Transverse colon (tissue), 4 donors: ENCODE measurements around the gene CTAG1B. TPM values are rescaled to one million over a fixed set of nuclear protein-coding genes. Genes with fewer than 3 reads are reported as not detected.
"Not testable (repeated sequence)": the region's sequence is repeated elsewhere in the genome, so short reads cannot be mapped to it uniquely, and the experiment has no call there.

Experiments used
- DNase-seq: peaks from one replicate; pipeline ENCODE4 v3.0.0-alpha.2; 2019
- H3K27ac ChIP-seq, 4 donors: fragments of 200-600 bp; sonication (generic); 2 replicates each; pipeline ENCODE4 v1.5.1; 2016 to 2018; ENCODE audit warnings: inconsistent platforms in 4 of 4
- H3K27me3 ChIP-seq: fragments of 200-600 bp; sonication (generic); 2 replicates; pipeline ENCODE4 v1.5.1; 2017; ENCODE audit warnings: inconsistent platforms
- H3K36me3 ChIP-seq, 4 donors: fragments of 200-600 bp; sonication (generic); 2 replicates each; pipeline ENCODE4 v1.5.1; 2017 to 2019; ENCODE audit warnings: inconsistent platforms in 4 of 4
- H3K4me1 ChIP-seq, 4 donors: fragments of 200-600 bp; sonication (generic); 2 replicates each; pipeline ENCODE4 v1.5.1; 2017 to 2020; ENCODE audit warnings: inconsistent platforms in 4 of 4
- H3K4me3 ChIP-seq, 4 donors: fragments of 200-600 bp; sonication (generic); 1 replicate in 1 of 4; 2 replicates in 3 of 4; pipeline versions ENCODE4 v1.5.1 to v1.6.1; 2017 to 2019; ENCODE audit warnings: inconsistent platforms in 4 of 4
- H3K9me3 ChIP-seq, 2 donors: fragments of 200-600 bp; sonication (generic); 2 replicates each; pipeline ENCODE4 v1.5.1; 2017 to 2019; ENCODE audit warnings: inconsistent platforms in 2 of 2
- EP300 ChIP-seq: sonication (generic); formaldehyde crosslinking; IDR thresholded peaks from one replicate; pipeline ENCODE4 v1.6.1; 2017; ENCODE audit warnings: antibody characterized with exemption, low read depth
- POLR2A ChIP-seq: fragments of 450-650 bp; IDR thresholded peaks from one replicate; pipeline ENCODE4 v1.6.1; 2016; ENCODE audit warnings: antibody characterized with exemption, mild to moderate bottlenecking, moderate library complexity
- POLR2AphosphoS5 ChIP-seq, 3 donors: sonication (generic); formaldehyde crosslinking; IDR thresholded peaks; one replicate each; pipeline ENCODE4 v1.6.1; 2016; ENCODE audit warnings: antibody characterized with exemption in 3 of 3
- WGBS, 2 donors: methylation state at CpG; one replicate each; pipeline ENCODE4 v1.1.5; 2018; ENCODE audit warnings: low coverage in 1 of 2; 5-methylcytosine and 5-hydroxymethylcytosine counted together
- in situ Hi-C, 4 donors: fragments of 200-750 bp; cut with MboI; loops; one replicate each; pipeline versions ENCODE4 v1.15.0 to v1.15.1; 2017; ENCODE audit warnings: low sequenced_read_pairs in 3 of 4, low pct_ligation_motif_present in 1 of 4, low pct_unique_long_range_greater_than_20kb in 1 of 4
- intact Hi-C: fragments of 100-400 bp; cut with DNase I; formaldehyde crosslinking; loops from one replicate; pipeline ENCODE4 v1.15.1; 2023; ENCODE audit warnings: low total_unique reads
- total RNA-seq, 4 donors: library from RNA; depleted of rRNA; stranded (reverse); fragments of >200 nt; gene quantifications; one replicate each; pipeline ENCODE4 v1.1.0, GENCODE V29; 2016
- TF ChIP-seq, protein P1 (sequence below), 5 experiments: fragments of 200-600 bp in 3 of 5; fragments of 450-650 bp in 2 of 5; sonication (generic) in 3 of 5; IDR thresholded peaks; 1 replicate in 2 of 5; 2 replicates in 3 of 5; pipeline ENCODE4 v1.5.1; 2016 to 2017; ENCODE audit warnings: antibody characterized with exemption in 5 of 5, inconsistent platforms in 3 of 5, mild to moderate bottlenecking in 2 of 5, moderate library complexity in 1 of 5

Gene CTAG1B
- total RNA-seq, 4 donors from 2014 or later = not detected

- TF ChIP-seq, protein P1, sequence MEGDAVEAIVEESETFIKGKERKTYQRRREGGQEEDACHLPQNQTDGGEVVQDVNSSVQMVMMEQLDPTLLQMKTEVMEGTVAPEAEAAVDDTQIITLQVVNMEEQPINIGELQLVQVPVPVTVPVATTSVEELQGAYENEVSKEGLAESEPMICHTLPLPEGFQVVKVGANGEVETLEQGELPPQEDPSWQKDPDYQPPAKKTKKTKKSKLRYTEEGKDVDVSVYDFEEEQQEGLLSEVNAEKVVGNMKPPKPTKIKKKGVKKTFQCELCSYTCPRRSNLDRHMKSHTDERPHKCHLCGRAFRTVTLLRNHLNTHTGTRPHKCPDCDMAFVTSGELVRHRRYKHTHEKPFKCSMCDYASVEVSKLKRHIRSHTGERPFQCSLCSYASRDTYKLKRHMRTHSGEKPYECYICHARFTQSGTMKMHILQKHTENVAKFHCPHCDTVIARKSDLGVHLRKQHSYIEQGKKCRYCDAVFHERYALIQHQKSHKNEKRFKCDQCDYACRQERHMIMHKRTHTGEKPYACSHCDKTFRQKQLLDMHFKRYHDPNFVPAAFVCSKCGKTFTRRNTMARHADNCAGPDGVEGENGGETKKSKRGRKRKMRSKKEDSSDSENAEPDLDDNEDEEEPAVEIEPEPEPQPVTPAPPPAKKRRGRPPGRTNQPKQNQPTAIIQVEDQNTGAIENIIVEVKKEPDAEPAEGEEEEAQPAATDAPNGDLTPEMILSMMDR (IDR thresholded peaks at IDR 0.05) = no peak
- no peak for TF ChIP-seq EP300
- no peak for TF ChIP-seq POLR2AphosphoS5 (IDR thresholded peaks at IDR 0.05)
- TF ChIP-seq POLR2A = no peak
- Histone ChIP-seq H3K27ac (no peak overlapping the region), H3K36me3 (no peaks in the 10 kb centered on the region), H3K4me1 (no peaks in the 10 kb centered on the region), H3K27me3 (no peaks in the 10 kb centered on the region), H3K9me3 (no peaks in the 10 kb centered on the region), H3K4me3 (no peak overlapping the region)
- DNase-seq = no peak
- in situ Hi-C loops (loop anchor here in 2 of 4 donors (25.0 kb wide), 1 partner anchor 242 kb away; the partner anchor contains the start of gene SMIM9 (in 2 of the 2)), intact Hi-C loops (no loop called here)
- WGBS, 2 donors = 53 to 100% methylated on average over 1 to 2 of the region's 2 CpGs
These were observed 23.4 kb downstream of the CTAG1B start for GRCh38 chrX:154595559-154596249.

GRCh38 chrX:154594491-154594890 is 24.6 kb downstream of the CTAG1B start:
- H3K36me3 ChIP-seq = no peaks in the 10 kb centered on the region
- in situ Hi-C loops = loop anchor here in 2 of 4 donors (25.0 kb wide), 1 partner anchor 243 kb away; the partner anchor contains the start of gene SMIM9 (in 2 of the 2)
- no peaks in the 10 kb centered on the region for H3K4me1 ChIP-seq
- H3K27me3 ChIP-seq = no peaks in the 10 kb centered on the region
- no peak overlapping the region for H3K27ac ChIP-seq
- intact Hi-C loops = no loop called here
- no peak for TF ChIP-seq POLR2AphosphoS5 (IDR thresholded peaks at IDR 0.05)
- no peak for TF ChIP-seq EP300
- TF ChIP-seq POLR2A = no peak
- TF ChIP-seq, protein P1 (IDR thresholded peaks at IDR 0.05) = no peak
- no peak overlapping the region for H3K4me3 ChIP-seq
- H3K9me3 ChIP-seq = no peaks in the 10 kb centered on the region
- DNase-seq = no peak
- WGBS, 2 donors = 62% methylated on average over 4 of the region's 4 CpGs; no CpG with 5 or more reads in 1 of the 2 donors

DNA sequence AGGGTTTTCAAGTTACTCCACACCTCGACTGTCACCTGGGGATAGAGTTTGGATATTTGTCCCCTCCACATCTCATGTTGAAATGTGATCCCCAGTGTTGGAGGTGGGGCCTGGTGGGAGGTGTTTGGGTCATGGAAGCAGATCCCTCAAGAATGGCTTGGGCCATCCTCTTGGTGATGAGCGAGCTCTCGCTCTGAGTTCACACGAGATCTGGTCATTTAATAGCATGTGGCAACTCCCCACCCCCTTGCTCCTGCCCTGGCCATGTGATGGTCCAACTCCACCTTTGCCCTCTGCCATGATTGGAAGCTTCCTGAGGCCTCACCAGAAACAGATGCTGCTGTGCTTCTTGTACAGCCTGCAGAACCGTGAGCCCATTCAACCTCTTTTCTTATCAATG is 25.9 kb downstream of the CTAG1B start:
- no peak for TF ChIP-seq POLR2AphosphoS5 (IDR thresholded peaks at IDR 0.05)
- no peaks in the 10 kb centered on the region for H3K4me1 ChIP-seq
- no peaks in the 10 kb centered on the region for H3K36me3 ChIP-seq
- 76% methylated on average over 5 of the region's 5 CpGs; no CpG with 5 or more reads in 1 of the 2 donors for WGBS, 2 donors
- intact Hi-C loops = no loop called here
- in situ Hi-C loops = loop anchor here in 2 of 4 donors (25.0 kb wide), 1 partner anchor 244 kb away; the partner anchor contains the start of gene SMIM9 (in 2 of the 2)
- no peaks in the 10 kb centered on the region for H3K27me3 ChIP-seq
- no peak overlapping the region for H3K27ac ChIP-seq
- no peak for DNase-seq
- no peaks in the 10 kb centered on the region for H3K9me3 ChIP-seq
- no peak overlapping the region for H3K4me3 ChIP-seq

DNA sequence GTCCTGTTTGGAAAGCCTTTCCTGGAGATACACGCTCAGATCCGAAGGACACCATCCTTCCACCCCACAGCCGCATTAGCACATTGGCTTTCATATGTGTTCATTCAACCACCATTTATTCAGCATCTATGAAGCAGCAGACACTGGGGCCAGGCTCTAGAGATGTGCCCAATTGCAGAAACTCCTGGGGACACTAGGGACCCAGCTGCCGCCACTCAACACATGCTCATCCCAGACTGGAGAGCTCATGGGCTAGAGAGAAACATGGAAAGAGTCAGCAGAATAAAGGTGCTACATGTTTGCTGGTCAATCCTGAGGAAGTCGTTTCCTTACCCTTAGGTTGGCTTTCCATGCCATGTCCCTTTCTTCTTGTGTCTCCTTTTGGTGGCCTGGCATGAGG is 26.6 kb downstream of the CTAG1B start:
- no peaks in the 10 kb centered on the region for H3K36me3 ChIP-seq
- intact Hi-C loops = no loop called here
- H3K27ac ChIP-seq = no peak overlapping the region
- in situ Hi-C loops = loop anchor here in 2 of 4 donors (25.0 kb wide), 1 partner anchor 245 kb away; the partner anchor contains the start of gene SMIM9 (in 2 of the 2)
- no peaks in the 10 kb centered on the region for H3K9me3 ChIP-seq
- no peak for DNase-seq
- no peak overlapping the region for H3K4me3 ChIP-seq
- H3K27me3 ChIP-seq = no peaks in the 10 kb centered on the region
- TF ChIP-seq, protein P1 (IDR thresholded peaks at IDR 0.05) = no peak
- TF ChIP-seq POLR2AphosphoS5 (IDR thresholded peaks at IDR 0.05) = no peak
- TF ChIP-seq POLR2A = no peak
- no peak for TF ChIP-seq EP300
- H3K4me1 ChIP-seq = no peaks in the 10 kb centered on the region
- WGBS, 2 donors = 85% methylated on average over 5 of the region's 5 CpGs; no CpG with 5 or more reads in 1 of the 2 donors

- WGBS, 2 donors = 25% methylated on average over 5 of the region's 13 CpGs; no CpG with 5 or more reads in 1 of the 2 donors
- in situ Hi-C loops = loop anchor here in 2 of 4 donors (25.0 kb wide), 1 partner anchor 247 kb away; the partner anchor contains the start of gene SMIM9 (in 2 of the 2)
- intact Hi-C loops = not testable (repeated sequence)
These were observed 28.7 kb downstream of the CTAG1B start for GRCh38 chrX:154590415-154590814.

GRCh38 chrX:154584585-154585183 is 34.4 kb downstream of the CTAG1B start, which contains the start of gene CTAG1A:
Gene CTAG1A, plus strand, starts transcription at chrX:154585133. Its CDS starts 74 bp downstream, at chrX:154585207.
- DNase-seq, H3K27ac ChIP-seq, intact Hi-C loops, H3K4me3 ChIP-seq, H3K27me3 ChIP-seq, H3K4me1 ChIP-seq, H3K36me3 ChIP-seq, H3K9me3 ChIP-seq: not testable (repeated sequence)
- in situ Hi-C loops = loop anchor here in 2 of 4 donors (25.0 kb wide), 1 partner anchor 253 kb away; the partner anchor contains the start of gene SMIM9 (in 2 of the 2)
- no CpG with 5 or more reads among the region's 39 CpGs for whole genome bisulfite sequencing, 2 donors

More at GRCh38 chrX:154590415-154590814, 28.7 kb downstream of the CTAG1B start:
- H3K27ac ChIP-seq, H3K27me3 ChIP-seq, H3K36me3 ChIP-seq, H3K4me3 ChIP-seq, H3K9me3 ChIP-seq, DNase-seq, H3K4me1 ChIP-seq: not testable (repeated sequence)

- H3K27me3 ChIP-seq, H3K27ac ChIP-seq, H3K36me3 ChIP-seq, H3K4me1 ChIP-seq, H3K9me3 ChIP-seq, H3K4me3 ChIP-seq, DNase-seq, intact Hi-C loops: not testable (repeated sequence)
- no CpG with 5 or more reads among the region's 8 CpGs for WGBS, 2 donors
- in situ Hi-C loops = loop anchor here in 2 of 4 donors (25.0 kb wide), 1 partner anchor 254 kb away; the partner anchor contains the start of gene SMIM9 (in 2 of the 2)
These were observed 36.1 kb downstream of the CTAG1B start for GRCh38 chrX:154582994-154583393.
